Epithelial cell of esophagus (primary cell): Measurements from ENCODE around the gene RBP3.

Experiments used
- DNase-seq: peaks from one replicate; pipeline ENCODE4 v3.0.0; 2010; ENCODE audit warnings: low read depth
- H3K4me3 ChIP-seq: 2 replicates; pipeline ENCODE4 v1.5.1; 2011; ENCODE audit warnings: mild to moderate bottlenecking, low read length, control low read depth
- TF ChIP-seq, protein P1 (sequence below): IDR thresholded peaks from 2 replicates; pipeline ENCODE4 v1.5.1; 2011; ENCODE audit warnings: low read depth, mild to moderate bottlenecking, low read length, control low read depth, inconsistent platforms; ENCODE audit not compliant: insufficient read depth; ENCODE audit errors: missing control alignments

RBP3 gene

DNA sequence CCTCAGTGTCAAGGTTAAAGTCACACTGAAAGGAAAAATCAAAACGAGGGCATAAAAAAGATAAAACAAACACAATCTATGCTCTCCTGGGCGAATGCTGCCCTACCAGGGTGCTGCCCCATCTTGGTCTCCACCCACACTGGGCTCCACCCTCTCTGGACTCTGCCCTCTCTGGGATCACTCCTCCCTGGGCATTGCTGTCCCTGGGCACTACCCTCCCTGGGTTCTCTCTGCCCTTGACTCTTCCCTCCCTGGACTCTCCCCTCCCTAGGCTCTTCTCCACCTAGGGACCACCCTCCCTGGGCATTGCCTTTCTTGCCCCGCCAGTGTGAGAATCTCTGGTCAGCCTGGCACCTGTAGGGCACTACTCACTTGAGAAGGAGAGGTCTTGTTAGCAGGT lies 17.4 kb upstream of the RBP3 start:
- TF ChIP-seq, protein P1, sequence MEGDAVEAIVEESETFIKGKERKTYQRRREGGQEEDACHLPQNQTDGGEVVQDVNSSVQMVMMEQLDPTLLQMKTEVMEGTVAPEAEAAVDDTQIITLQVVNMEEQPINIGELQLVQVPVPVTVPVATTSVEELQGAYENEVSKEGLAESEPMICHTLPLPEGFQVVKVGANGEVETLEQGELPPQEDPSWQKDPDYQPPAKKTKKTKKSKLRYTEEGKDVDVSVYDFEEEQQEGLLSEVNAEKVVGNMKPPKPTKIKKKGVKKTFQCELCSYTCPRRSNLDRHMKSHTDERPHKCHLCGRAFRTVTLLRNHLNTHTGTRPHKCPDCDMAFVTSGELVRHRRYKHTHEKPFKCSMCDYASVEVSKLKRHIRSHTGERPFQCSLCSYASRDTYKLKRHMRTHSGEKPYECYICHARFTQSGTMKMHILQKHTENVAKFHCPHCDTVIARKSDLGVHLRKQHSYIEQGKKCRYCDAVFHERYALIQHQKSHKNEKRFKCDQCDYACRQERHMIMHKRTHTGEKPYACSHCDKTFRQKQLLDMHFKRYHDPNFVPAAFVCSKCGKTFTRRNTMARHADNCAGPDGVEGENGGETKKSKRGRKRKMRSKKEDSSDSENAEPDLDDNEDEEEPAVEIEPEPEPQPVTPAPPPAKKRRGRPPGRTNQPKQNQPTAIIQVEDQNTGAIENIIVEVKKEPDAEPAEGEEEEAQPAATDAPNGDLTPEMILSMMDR, result no peak
- H3K4me3 ChIP-seq, result no peak overlapping the region
- DNase-seq, result no peak

DNA sequence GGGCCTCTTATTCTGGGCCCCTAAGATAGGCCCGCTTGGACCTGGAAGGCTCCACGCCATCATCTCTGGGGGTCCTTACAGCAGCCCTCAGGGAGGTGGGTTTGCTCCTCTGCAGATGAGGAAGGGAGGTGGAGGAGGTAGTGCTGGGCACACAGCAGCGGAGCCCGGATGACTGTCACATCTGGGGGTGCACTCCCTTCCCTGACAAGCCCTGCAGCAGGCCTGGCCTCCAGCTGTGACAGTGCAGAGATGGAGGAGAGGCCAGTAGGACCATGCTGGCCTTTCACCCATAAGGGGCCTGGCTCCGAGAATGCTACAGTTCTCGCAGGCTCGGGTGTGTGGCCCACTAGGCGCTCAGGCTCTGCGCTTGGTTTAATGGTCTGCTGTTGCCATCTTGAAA lies 16.7 kb upstream of the RBP3 start:
- H3K4me3 ChIP-seq, result no peak overlapping the region
- DNase-seq, result no peak
- TF ChIP-seq, protein P1, result no peak

DNA sequence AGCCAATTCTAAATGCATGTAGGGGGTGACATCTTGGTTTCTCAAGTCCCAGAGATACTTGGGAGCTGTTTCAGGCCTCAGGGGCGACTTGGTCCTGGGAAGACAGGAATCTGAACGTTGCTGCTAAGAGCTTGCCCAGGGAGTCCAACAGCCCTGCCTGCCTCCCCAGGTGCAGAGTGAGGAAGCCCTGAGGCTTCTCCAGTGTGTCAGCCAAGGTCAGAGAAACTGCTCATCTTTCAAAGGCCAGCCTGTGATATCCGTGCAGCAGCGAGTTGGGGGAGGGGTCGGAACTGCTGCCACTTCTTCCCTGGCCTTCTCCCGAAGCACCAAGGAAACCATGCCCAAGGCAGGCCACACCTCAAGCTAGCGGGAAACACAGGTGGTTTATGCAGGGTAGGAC lies 16.2 kb upstream of the RBP3 start:
- TF ChIP-seq, protein P1, result no peak
- H3K4me3 ChIP-seq, result no peak overlapping the region
- DNase-seq, result no peak

DNA sequence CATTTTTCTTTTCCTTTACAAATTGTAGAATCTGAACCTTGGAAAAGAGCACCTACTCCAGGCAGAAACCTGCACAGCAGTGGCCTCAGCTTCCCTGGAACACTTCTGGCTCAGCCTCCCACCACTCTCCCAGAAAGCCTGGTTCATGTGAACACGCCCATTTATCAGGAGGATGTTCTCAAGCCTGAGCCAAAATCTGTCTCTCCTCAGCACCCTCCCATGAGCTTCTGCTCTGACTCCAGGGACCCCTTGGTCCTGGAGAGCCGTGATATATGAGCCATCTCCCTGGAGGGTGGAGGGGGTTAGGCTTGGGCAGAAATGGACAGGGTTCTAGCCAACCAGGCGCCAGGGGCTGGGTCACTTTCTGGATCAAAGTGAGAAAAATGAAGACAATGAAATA lies 15.8 kb upstream of the RBP3 start:
- no peak overlapping the region for H3K4me3 ChIP-seq
- TF ChIP-seq, protein P1, result no peak
- DNase-seq, result no peak

DNA sequence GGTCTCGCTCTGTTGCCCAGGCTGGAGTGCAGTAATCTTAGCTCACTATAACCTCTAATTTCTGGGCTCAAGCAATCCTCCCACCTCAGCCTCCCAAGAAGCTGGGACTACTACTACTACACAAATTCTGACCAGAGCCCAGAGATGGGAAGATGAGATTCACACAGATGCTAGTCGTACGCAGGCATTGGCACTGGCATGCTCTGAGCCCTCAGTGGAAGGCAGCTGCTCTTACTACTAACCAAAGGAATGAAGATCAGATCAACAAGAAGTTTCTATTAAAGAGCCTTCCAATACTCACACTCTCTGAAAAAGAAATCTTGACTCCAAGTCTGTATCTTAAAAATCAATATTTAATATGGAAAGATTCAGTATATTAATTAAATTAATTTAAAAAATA lies 15.2 kb upstream of the RBP3 start:
- TF ChIP-seq, protein P1, result no peak
- DNase-seq, result no peak
- no peak overlapping the region for H3K4me3 ChIP-seq

DNA sequence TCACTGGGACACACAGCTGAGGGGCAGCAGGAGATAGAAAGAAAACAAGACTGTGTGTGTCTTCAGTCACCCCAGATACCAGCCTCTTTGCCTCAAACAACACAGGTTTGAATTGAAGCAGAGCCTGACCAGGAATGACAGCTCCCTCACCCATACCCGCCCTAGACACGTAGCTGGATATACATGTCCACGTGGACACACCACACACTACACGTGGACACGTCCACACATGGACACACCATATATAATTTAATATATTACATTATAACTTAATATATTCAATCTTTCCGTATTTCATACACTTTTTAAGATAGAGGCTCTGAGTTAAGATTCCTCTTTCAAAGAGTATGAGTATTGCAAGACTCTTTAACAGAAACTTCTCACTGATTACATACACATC lies 14.6 kb upstream of the RBP3 start:
- no peak overlapping the region for H3K4me3 ChIP-seq
- TF ChIP-seq, protein P1, result no peak
- no peak for DNase-seq

DNA sequence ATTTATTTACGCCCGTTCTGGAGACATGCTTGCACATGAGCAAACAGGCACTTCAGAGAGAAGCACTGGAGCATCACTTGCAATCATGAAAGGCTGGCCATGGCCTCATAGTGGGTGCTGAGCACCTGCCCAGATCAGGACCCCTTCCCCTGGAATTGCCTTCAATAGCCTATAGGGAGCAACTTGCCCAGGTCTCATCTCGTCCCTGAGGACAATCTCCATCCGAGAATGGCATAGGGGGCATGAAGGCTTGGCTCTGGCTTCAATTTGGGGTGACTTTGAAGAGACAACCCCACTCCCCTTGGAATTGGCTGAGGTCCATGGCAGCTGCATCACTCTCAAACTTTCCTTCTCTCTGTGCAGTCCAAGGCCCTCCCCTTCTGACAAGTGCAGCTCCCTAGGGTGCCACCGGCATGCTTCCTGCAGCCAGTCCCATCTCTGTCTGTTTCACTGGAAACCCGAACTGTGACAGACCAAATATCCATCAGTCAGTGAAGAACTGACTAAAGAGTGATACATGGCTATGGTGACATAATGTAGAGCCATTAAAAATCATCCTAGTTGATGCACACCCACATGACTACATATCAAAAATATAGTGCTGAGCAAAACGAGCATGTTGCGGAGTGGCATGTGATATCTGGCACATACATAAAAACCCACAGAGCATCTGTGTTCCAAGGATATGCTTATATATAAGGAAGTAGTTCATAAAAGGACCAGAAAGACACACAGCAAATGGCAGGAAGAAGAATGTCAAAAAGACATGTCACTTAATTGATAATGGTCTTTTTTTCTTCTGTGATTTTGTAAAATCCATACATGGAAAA lies 13.5 kb upstream of the RBP3 start:
- TF ChIP-seq, protein P1, result no peak
- H3K4me3 ChIP-seq, result no peak overlapping the region
- DNase-seq, result no peak
